Activated T-helper 9 cell treated with anti-CD3 and anti-CD28 coated beads, Interleukin-2, amount 50 U/mL, for 16 hours (primary cell): ENCODE measurements around the gene JDP2.

Experiments used
- DNase-seq: peaks from one replicate; pipeline ENCODE4 v3.0.0-alpha.2; 2020; ENCODE audit warnings: low read depth

Gene JDP2

GRCh38 chr14:75514673-75515628 lies 87.1 kb downstream of the JDP2 start:
- no peak for DNase-seq

GRCh38 chr14:75515629-75515996 lies 87.8 kb downstream of the JDP2 start:
- no peak for DNase-seq

GRCh38 chr14:75518625-75519024 lies 90.8 kb downstream of the JDP2 start:
- DNase-seq, result no peak

GRCh38 chr14:75519394-75519793 lies 91.6 kb downstream of the JDP2 start:
- DNase-seq, result no peak

- no peak for DNase-seq
These were observed 92.3 kb downstream of the JDP2 start for GRCh38 chr14:75519826-75520728.

GRCh38 chr14:75520852-75521251 lies 93.0 kb downstream of the JDP2 start:
- no peak for DNase-seq

- no peak for DNase-seq
These were observed 93.8 kb downstream of the JDP2 start for GRCh38 chr14:75521415-75522199.

- DNase-seq, result peak; percentile 63
These were observed 94.6 kb downstream of the JDP2 start, which contains the start of gene BATF for GRCh38 chr14:75522224-75522982. Gene BATF (plus strand): TSS chr14:75522469. CDS start chr14:75522683, 214 bp downstream.

- DNase-seq, result no peak
These were observed 95.1 kb downstream of the JDP2 start for GRCh38 chr14:75522983-75523318.
